NCI-H446 (cell line): ENCODE data around the gene RHOU.

Source experiments
- DNase-seq, 2 experiments: peaks; one replicate each; lab custom pipeline; 2025; lab: John Stamatoyannopoulos, UW

RHOU gene

GRCh38 chr1:228737601-228738041 is 2.3 kb downstream of the RHOU start:
- DNase-seq = no peak

GRCh38 chr1:228739826-228740225 is 4.5 kb downstream of the RHOU start:
- no peak for DNase-seq

GRCh38 chr1:228740543-228741317 is 5.5 kb downstream of the RHOU start:
- no peak for DNase-seq

- no peak for DNase-seq
These were observed 7.1 kb downstream of the RHOU start for GRCh38 chr1:228742281-228742860.

- no peak for DNase-seq
These were observed 8.1 kb downstream of the RHOU start for GRCh38 chr1:228743405-228743804.

GRCh38 chr1:228744356-228744755 is 9.1 kb downstream of the RHOU start:
- DNase-seq = no peak

GRCh38 chr1:228744918-228745317 is 9.6 kb downstream of the RHOU start:
- no peak for DNase-seq

- no peak for DNase-seq
These were observed 10.2 kb downstream of the RHOU start for GRCh38 chr1:228745497-228745896.

- no peak for DNase-seq
These were observed 12.1 kb downstream of the RHOU start for GRCh38 chr1:228747301-228747935.

GRCh38 chr1:228748029-228748428 is 12.8 kb downstream of the RHOU start:
- no peak for DNase-seq

GRCh38 chr1:228748431-228748830 is 13.2 kb downstream of the RHOU start:
- DNase-seq = no peak

GRCh38 chr1:228749765-228750164 is 14.5 kb downstream of the RHOU start:
- DNase-seq = no peak

GRCh38 chr1:228750915-228751314 is 15.6 kb downstream of the RHOU start:
- DNase-seq = no peak

- DNase-seq = no peak
These were observed 16.2 kb downstream of the RHOU start for GRCh38 chr1:228751360-228752098.

- DNase-seq = no peak
These were observed 17.0 kb downstream of the RHOU start for GRCh38 chr1:228752258-228752657.

- no peak for DNase-seq
These were observed 17.5 kb downstream of the RHOU start for GRCh38 chr1:228752675-228753265.

GRCh38 chr1:228753287-228753686 is 18.0 kb downstream of the RHOU start:
- DNase-seq = no peak

- no peak for DNase-seq
These were observed 18.6 kb downstream of the RHOU start for GRCh38 chr1:228753786-228754360.

GRCh38 chr1:228754646-228755268 is 19.5 kb downstream of the RHOU start:
- no peak for DNase-seq

- DNase-seq = no peak
These were observed 20.5 kb downstream of the RHOU start for GRCh38 chr1:228755800-228756199.

- no peak for DNase-seq
These were observed 21.2 kb downstream of the RHOU start for GRCh38 chr1:228756457-228756856.
